Calu3 (cell line): Measurements from ENCODE around the gene LCE3D. TPM values are rescaled to one million over a fixed set of nuclear protein-coding genes. Genes with fewer than 3 reads are reported as not detected.
"Not testable (repeated sequence)": the region's sequence is repeated elsewhere in the genome, so short reads cannot be mapped to it uniquely, and the experiment has no call there.

Experiments
- BruUV-seq: library from RNA; stranded (reverse); fragments of 400-500 nt; replicated peaks from 2 replicates; lab custom pipeline; 2021; lab: Mats Ljungman, UMichigan
- CTCF ChIA-PET: fragments of 300-600 bp; sonication (Branson Sonifier 250); formaldehyde crosslinking; loops from one replicate; lab custom pipeline; 2022; ENCODE audit warnings: antibody characterized with exemption; lab: Charles Lee
- DNase-seq: peaks from one replicate; pipeline ENCODE4 v3.0.0; 2022
- H3K27ac Mint-ChIP-seq: one replicate; pipeline ENCODE4 v1.8.0; 2022; ENCODE audit warnings: mixed read lengths; ENCODE audit not compliant: unreplicated experiment
- H3K27me3 Mint-ChIP-seq: one replicate; pipeline ENCODE4 v1.8.0; 2022; ENCODE audit warnings: mixed read lengths; ENCODE audit not compliant: unreplicated experiment
- H3K36me3 Mint-ChIP-seq: one replicate; pipeline ENCODE4 v1.8.0; 2022; ENCODE audit warnings: mild to moderate bottlenecking, moderate library complexity, mixed read lengths; ENCODE audit not compliant: insufficient read depth, unreplicated experiment
- H3K4me1 Mint-ChIP-seq: one replicate; pipeline ENCODE4 v1.8.0; 2022; ENCODE audit warnings: mild to moderate bottlenecking, low read depth, mixed read lengths; ENCODE audit not compliant: unreplicated experiment
- H3K4me3 Mint-ChIP-seq: one replicate; pipeline ENCODE4 v1.8.0; 2022; ENCODE audit warnings: mild to moderate bottlenecking, low read depth, moderate library complexity, mixed read lengths; ENCODE audit not compliant: unreplicated experiment
- H3K9me3 Mint-ChIP-seq: one replicate; pipeline ENCODE4 v1.8.0; 2022; ENCODE audit warnings: low read depth, mixed read lengths; ENCODE audit not compliant: unreplicated experiment
- CTCF ChIP-seq: fragments of 200-600 bp; IDR thresholded peaks from one replicate; pipeline ENCODE4 v1.8.0; 2022; ENCODE audit warnings: antibody characterized with exemption; ENCODE audit not compliant: unreplicated experiment
- intact Hi-C: fragments of 100-400 bp; cut with micrococcal nuclease; formaldehyde crosslinking; loops from one replicate; pipeline ENCODE4 v1.10.0; 2022; ENCODE audit not compliant: unreplicated experiment
- total RNA-seq: library from RNA; stranded (reverse); gene quantifications from 2 replicates; pipeline ENCODE4 v1.2.3, GENCODE V29; 2022

The LCE3D gene
- total RNA-seq, 1 experiment from 2014 or later = not detected

GRCh38 chr1:152585586-152585985, 5.3 kb upstream of the LCE3D start:
- TF ChIP-seq CTCF = peak; percentile 36
- H3K9me3 Mint-ChIP-seq = no peaks in the 10 kb centered on the region
- intact Hi-C loops = no loop called here
- peaks cover 45% of the 10 kb centered on the region for H3K27me3 Mint-ChIP-seq
- H3K4me3 Mint-ChIP-seq = no peak overlapping the region
- no peaks in the 10 kb centered on the region for H3K36me3 Mint-ChIP-seq
- H3K4me1 Mint-ChIP-seq = no peaks in the 10 kb centered on the region
- BruUV-seq = no TSS peak
- no peak for DNase-seq
- CTCF ChIA-PET = no interaction called here
- H3K27ac Mint-ChIP-seq = no peak overlapping the region

GRCh38 chr1:152582647-152583046, 2.3 kb upstream of the LCE3D start:
- intact Hi-C loops = no loop called here
- no peak overlapping the region for H3K27ac Mint-ChIP-seq
- CTCF ChIA-PET = no interaction called here
- H3K4me1 Mint-ChIP-seq = no peaks in the 10 kb centered on the region
- no peak for DNase-seq
- no peak for TF ChIP-seq CTCF
- H3K9me3 Mint-ChIP-seq = no peaks in the 10 kb centered on the region
- no peaks in the 10 kb centered on the region for H3K36me3 Mint-ChIP-seq
- no TSS peak for BruUV-seq
- peaks cover 55% of the 10 kb centered on the region for H3K27me3 Mint-ChIP-seq
- no peak overlapping the region for H3K4me3 Mint-ChIP-seq

GRCh38 chr1:152579526-152579925, 790 bp downstream of the LCE3D start:
- not testable (repeated sequence) for H3K4me3 Mint-ChIP-seq, H3K36me3 Mint-ChIP-seq
- peaks cover 53% of the 10 kb centered on the region for H3K27me3 Mint-ChIP-seq

GRCh38 chr1:152577168-152577567, 3.1 kb downstream of the LCE3D start:
- CTCF ChIA-PET = interaction anchor here (0.6 kb wide), 1 partner anchor 1248 kb away, joined by 6 read pairs; no protein-coding TSS in a partner anchor
- Mint-ChIP-seq H3K36me3 (no peaks in the 10 kb centered on the region), H3K4me1 (no peaks in the 10 kb centered on the region), H3K27me3 (peaks cover 59% of the 10 kb centered on the region), H3K9me3 (no peaks in the 10 kb centered on the region), H3K4me3 (no peak overlapping the region), H3K27ac (no peak overlapping the region)
- intact Hi-C loops = no loop called here
- TF ChIP-seq CTCF = no peak
- DNase-seq = no peak
- no TSS peak for BruUV-seq

More at GRCh38 chr1:152579526-152579925, 790 bp downstream of the LCE3D start:
- DNase-seq, BruUV-seq, H3K4me1 Mint-ChIP-seq, H3K9me3 Mint-ChIP-seq, H3K27ac Mint-ChIP-seq, intact Hi-C loops: not testable (repeated sequence)
- CTCF ChIA-PET = interaction anchor here (0.5 to 0.6 kb wide), 2 partner anchors 99 to 704 kb away, joined by 4 to 5 read pairs; no protein-coding TSS in a partner anchor

- DNase-seq = no peak
- no peaks in the 10 kb centered on the region for H3K36me3 Mint-ChIP-seq
- BruUV-seq = no TSS peak
- TF ChIP-seq CTCF = no peak
- H3K27me3 Mint-ChIP-seq = peaks cover 53% of the 10 kb centered on the region
- no peak within 1 kb of the TSS for H3K4me3 Mint-ChIP-seq
- intact Hi-C loops = no loop called here
- H3K9me3 Mint-ChIP-seq = peaks cover 9% of the 10 kb centered on the region
- H3K27ac Mint-ChIP-seq = no peak within 1 kb of the TSS
- CTCF ChIA-PET = no interaction called here
- no peaks in the 10 kb centered on the region for H3K4me1 Mint-ChIP-seq
Observed at GRCh38 chr1:152566681-152567080, 13.6 kb downstream of the LCE3D start, which contains the start of gene LCE3E. Gene LCE3E (minus strand): TSS chr1:152566780. CDS start chr1:152566208, 572 bp downstream.
